Measurements from ENCODE around the gene ZBTB11. TPM values are rescaled to one million over a fixed set of nuclear protein-coding genes. Genes with fewer than 3 reads are reported as not detected.

The ZBTB11 gene
- total and polyA plus RNA-seq, 10 of the 15 experiments (the other 5 are each of a cell fraction or from before 2014, with no cell fraction given): 3.5 to 25.7 (median 18.0) TPM

DNA sequence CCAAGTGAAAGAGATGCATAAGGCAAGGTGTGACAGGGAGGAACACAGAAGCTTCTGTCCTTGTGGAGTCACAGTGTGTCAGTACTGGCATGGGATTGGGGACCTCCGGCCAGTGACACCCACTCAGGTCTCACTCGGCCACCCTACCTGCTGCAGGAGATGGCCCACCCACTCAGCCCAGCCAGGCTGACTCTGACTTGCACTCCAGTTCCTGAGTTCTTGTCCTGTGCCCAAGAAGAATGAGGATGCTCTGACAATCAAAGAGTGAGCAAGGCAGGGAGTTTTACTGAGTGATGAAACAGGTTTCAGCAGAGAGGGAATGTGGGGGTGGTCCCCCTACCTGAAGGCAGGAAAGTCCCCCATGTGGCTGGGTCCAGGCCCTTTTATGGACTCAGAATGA, 52.1 kb downstream of the ZBTB11 start (continued):
- TF ChIP-seq, protein P1, sequence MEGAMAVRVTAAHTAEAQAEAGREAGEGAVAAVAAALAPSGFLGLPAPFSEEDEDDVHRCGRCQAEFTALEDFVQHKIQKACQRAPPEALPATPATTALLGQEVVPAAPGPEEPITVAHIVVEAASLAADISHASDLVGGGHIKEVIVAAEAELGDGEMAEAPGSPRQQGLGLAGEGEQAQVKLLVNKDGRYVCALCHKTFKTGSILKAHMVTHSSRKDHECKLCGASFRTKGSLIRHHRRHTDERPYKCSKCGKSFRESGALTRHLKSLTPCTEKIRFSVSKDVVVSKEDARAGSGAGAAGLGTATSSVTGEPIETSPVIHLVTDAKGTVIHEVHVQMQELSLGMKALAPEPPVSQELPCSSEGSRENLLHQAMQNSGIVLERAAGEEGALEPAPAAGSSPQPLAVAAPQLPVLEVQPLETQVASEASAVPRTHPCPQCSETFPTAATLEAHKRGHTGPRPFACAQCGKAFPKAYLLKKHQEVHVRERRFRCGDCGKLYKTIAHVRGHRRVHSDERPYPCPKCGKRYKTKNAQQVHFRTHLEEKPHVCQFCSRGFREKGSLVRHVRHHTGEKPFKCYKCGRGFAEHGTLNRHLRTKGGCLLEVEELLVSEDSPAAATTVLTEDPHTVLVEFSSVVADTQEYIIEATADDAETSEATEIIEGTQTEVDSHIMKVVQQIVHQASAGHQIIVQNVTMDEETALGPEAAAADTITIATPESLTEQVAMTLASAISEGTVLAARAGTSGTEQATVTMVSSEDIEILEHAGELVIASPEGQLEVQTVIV (IDR thresholded peaks at IDR 0.05; ENCODE audit: borderline replicate concordance, partially characterized antibody): no peak
- no peak for TF ChIP-seq DPF2 (IDR thresholded peaks at IDR 0.05)
- no peak for TF ChIP-seq CTCF (IDR thresholded peaks at IDR 0.05 in 2 of 3, conservative IDR thresholded peaks at IDR 0.05 in 1 of 3; ENCODE audit: control insufficient read depth in 2 of 3, extremely low read depth in 1 of 3, insufficient read depth in 1 of 3, low read depth in 3 of 3, low read length in 3 of 3)
- no peak for TF ChIP-seq STAT1 (conservative IDR thresholded peaks at IDR 0.05)
- no peak for TF ChIP-seq MYC (IDR thresholded peaks at IDR 0.05; ENCODE audit: insufficient read depth, insufficient read length, insufficient replicate concordance, low read length, severe bottlenecking)
- TF ChIP-seq IRF3 (IDR thresholded peaks at IDR 0.05): no peak
- no peak for TF ChIP-seq CBX3 (IDR thresholded peaks at IDR 0.05; ENCODE audit: borderline replicate concordance, low read depth)
- TF ChIP-seq ZNF24 (IDR thresholded peaks at IDR 0.05): no peak
- TF ChIP-seq SREBF2 (IDR thresholded peaks at IDR 0.05; ENCODE audit: low read length): no peak
- TF ChIP-seq SRF (IDR thresholded peaks at IDR 0.05; ENCODE audit: low read depth in 2 of 2, low read length in 2 of 2): no peak
- no peak for TF ChIP-seq GABPA (IDR thresholded peaks at IDR 0.05; ENCODE audit: low read depth)
- TF ChIP-seq NBN (IDR thresholded peaks at IDR 0.05): no peak
- TF ChIP-seq BMI1 (IDR thresholded peaks at IDR 0.05; ENCODE audit: borderline replicate concordance): no peak
- no peak for TF ChIP-seq POLR2AphosphoS5 (IDR thresholded peaks at IDR 0.05; ENCODE audit: low read length)
